H9 (cell line): ENCODE measurements around the gene DAPK1. TPM values are rescaled to one million over a fixed set of nuclear protein-coding genes. Genes with fewer than 3 reads are reported as not detected.

Experiments used
- DNase-seq: peaks from one replicate; pipeline ENCODE4 v3.0.0-alpha.2; 2017
- H2AFZ ChIP-seq: one replicate; pipeline ENCODE4 v1.6.1; 2013; ENCODE audit warnings: mild to moderate bottlenecking, low read length, control low read depth, moderate library complexity
- H2AK5ac ChIP-seq: 2 replicates; pipeline ENCODE4 v1.6.1; 2013; ENCODE audit warnings: low read length, control low read depth, mixed read lengths; ENCODE audit not compliant: insufficient read length
- H2BK120ac ChIP-seq: one replicate; pipeline ENCODE4 v1.6.1; 2013; ENCODE audit warnings: low read depth, mild to moderate bottlenecking, low read length, control low read depth, inconsistent platforms; ENCODE audit not compliant: poor library complexity, severe bottlenecking
- H2BK12ac ChIP-seq: 2 replicates; pipeline ENCODE4 v1.6.1; 2013; ENCODE audit warnings: low read length, control low read depth, mixed read lengths, low read depth; ENCODE audit not compliant: insufficient read length
- H2BK15ac ChIP-seq: 2 replicates; pipeline ENCODE4 v1.6.1; 2013; ENCODE audit warnings: low read depth, low read length, control low read depth
- H2BK20ac ChIP-seq: one replicate; pipeline ENCODE4 v1.6.1; 2013; ENCODE audit warnings: low read depth, mild to moderate bottlenecking, low read length, control low read depth, inconsistent platforms; ENCODE audit not compliant: poor library complexity, severe bottlenecking
- H2BK5ac ChIP-seq: 2 replicates; pipeline ENCODE4 v1.6.1; 2013; ENCODE audit warnings: low read length, control low read depth, mixed read lengths; ENCODE audit not compliant: insufficient read length
- H3K14ac ChIP-seq: 2 replicates; pipeline ENCODE4 v1.6.1; 2013; ENCODE audit warnings: low read length, control low read depth; ENCODE audit not compliant: insufficient read depth
- H3K18ac ChIP-seq: 2 replicates; pipeline ENCODE4 v1.6.1; 2013; ENCODE audit warnings: low read depth, mild to moderate bottlenecking, mixed read lengths, low read length, control low read depth; ENCODE audit not compliant: insufficient read length
- H3K23ac ChIP-seq: 2 replicates; pipeline ENCODE4 v1.6.1; 2013; ENCODE audit warnings: low read length, control low read depth, mixed read lengths, low read depth; ENCODE audit not compliant: insufficient read length
- H3K23me2 ChIP-seq: 2 replicates; pipeline ENCODE4 v1.6.1; 2013; ENCODE audit warnings: low read depth, mild to moderate bottlenecking, mixed read lengths, low read length, control low read depth; ENCODE audit not compliant: insufficient read length, poor library complexity, severe bottlenecking
- H3K27ac ChIP-seq: 2 replicates; pipeline ENCODE4 v1.5.1; 2013; ENCODE audit warnings: low read length, control low read depth, mixed read lengths, low read depth; ENCODE audit not compliant: insufficient read length
- H3K27me3 ChIP-seq: 2 replicates; pipeline ENCODE4 v1.6.1; 2013; ENCODE audit warnings: low read length, control low read depth, inconsistent platforms; ENCODE audit not compliant: insufficient read depth
- H3K4ac ChIP-seq: 2 replicates; pipeline ENCODE4 v1.6.1; 2013; ENCODE audit warnings: low read depth, mild to moderate bottlenecking, control low read depth, inconsistent platforms, low read length, moderate library complexity
- H3K4me1 ChIP-seq: 2 replicates; pipeline ENCODE4 v1.6.1; 2013; ENCODE audit warnings: low read length, control low read depth, inconsistent platforms; ENCODE audit not compliant: insufficient read depth
- H3K4me2 ChIP-seq: 2 replicates; pipeline ENCODE4 v1.6.1; 2013; ENCODE audit warnings: low read length, control low read depth, mixed read lengths; ENCODE audit not compliant: insufficient read length, insufficient read depth
- H3K56ac ChIP-seq: 2 replicates; pipeline ENCODE4 v1.6.1; 2013; ENCODE audit warnings: low read depth, mild to moderate bottlenecking, mixed read lengths, low read length, control low read depth; ENCODE audit not compliant: insufficient read length
- H3K79me1 ChIP-seq: 2 replicates; pipeline ENCODE4 v1.6.1; 2013; ENCODE audit warnings: low read depth, mild to moderate bottlenecking, moderate library complexity, low read length, control low read depth, inconsistent platforms; ENCODE audit not compliant: insufficient read depth, poor library complexity, severe bottlenecking
- H3K79me2 ChIP-seq: 2 replicates; pipeline ENCODE4 v1.6.1; 2013; ENCODE audit warnings: low read length, control low read depth, inconsistent platforms; ENCODE audit not compliant: insufficient read depth
- H3K9ac ChIP-seq: 2 replicates; pipeline ENCODE4 v1.6.1; 2013; ENCODE audit warnings: low read length, control low read depth, mixed read lengths; ENCODE audit not compliant: insufficient read length; ENCODE audit errors: extremely low read depth
- H3K9me3 ChIP-seq: one replicate; pipeline ENCODE4 v1.6.1; 2013; ENCODE audit warnings: low read depth, low read length, inconsistent platforms; ENCODE audit not compliant: control insufficient read depth
- H3T11ph ChIP-seq: one replicate; pipeline ENCODE4 v1.6.1; 2013; ENCODE audit warnings: mild to moderate bottlenecking, low read length, control low read depth, inconsistent platforms
- H4K20me1 ChIP-seq: one replicate; pipeline ENCODE4 v1.6.1; 2013; ENCODE audit not compliant: control insufficient read depth, insufficient read length, insufficient read depth
- H4K5ac ChIP-seq: 2 replicates; pipeline ENCODE4 v1.6.1; 2013; ENCODE audit warnings: low read depth, mild to moderate bottlenecking, mixed read lengths, low read length, control low read depth; ENCODE audit not compliant: insufficient read length
- H4K8ac ChIP-seq: replicated peaks from 2 replicates; pipeline ENCODE4 v1.6.1; 2013; ENCODE audit warnings: low read length, control low read depth, mixed read lengths, low read depth; ENCODE audit not compliant: insufficient read length
- H4K91ac ChIP-seq: 2 replicates; pipeline ENCODE4 v1.6.1; 2013; ENCODE audit warnings: low read depth, mild to moderate bottlenecking, moderate library complexity, mixed read lengths, low read length, control low read depth; ENCODE audit not compliant: insufficient read length
- H3K27ac Mint-ChIP-seq, 3 experiments: 2 replicates in 2 of 3; 3 replicates in 1 of 3; pipeline ENCODE4 v1.8.0; 2020 to 2021; ENCODE audit warnings: mixed read lengths in 3 of 3, mild to moderate bottlenecking in 1 of 3, moderate library complexity in 1 of 3
- H3K27me3 Mint-ChIP-seq: 2 replicates; pipeline ENCODE4 v1.8.0; 2021; ENCODE audit warnings: low read depth, mild to moderate bottlenecking, moderate library complexity, mixed read lengths
- H3K36me3 Mint-ChIP-seq, 3 experiments: 2 replicates in 2 of 3; 3 replicates in 1 of 3; pipeline ENCODE4 v1.8.0; 2020 to 2021; ENCODE audit warnings: low read depth in 3 of 3, mixed read lengths in 3 of 3; ENCODE audit not compliant: insufficient read depth in 1 of 3
- H3K4me1 Mint-ChIP-seq, 2 experiments: 2 replicates each; pipeline ENCODE4 v1.8.0; 2020; ENCODE audit warnings: mixed read lengths in 2 of 2
- H3K4me3 Mint-ChIP-seq, 2 experiments: 2 replicates in 1 of 2; 3 replicates in 1 of 2; pipeline ENCODE4 v1.8.0; 2020 to 2021; ENCODE audit warnings: mild to moderate bottlenecking in 2 of 2, mixed read lengths in 2 of 2, moderate library complexity in 1 of 2
- H3K9me3 Mint-ChIP-seq, 2 experiments: 2 replicates in 1 of 2; 3 replicates in 1 of 2; pipeline ENCODE4 v1.8.0; 2020; ENCODE audit warnings: mild to moderate bottlenecking in 2 of 2, mixed read lengths in 2 of 2, moderate library complexity in 1 of 2
- WGBS: extraction: QIAGEN DNeasy Blood & Tissue Kit; methylation state at CpG from one replicate; pipeline ENCODE4 v1.1.7; 2013; ENCODE audit warnings: missing lambda C conversion rate, low lambda C conversion rate, mixed read lengths; ENCODE audit not compliant: insufficient read length; ENCODE audit errors: extremely low coverage; 5-methylcytosine and 5-hydroxymethylcytosine counted together
- total RNA-seq: library from RNA; stranded (reverse); gene quantifications from 2 replicates; pipeline ENCODE4 v1.2.1, GENCODE V29; 2021
- TF ChIP-seq, protein P1 (sequence below): fragments of 200-600 bp; sonication (generic); conservative IDR thresholded peaks from 3 replicates; pipeline ENCODE4 v1.8.0; 2021; ENCODE audit warnings: antibody characterized with exemption, mild to moderate bottlenecking

Gene DAPK1
- total RNA-seq, 1 experiment from 2014 or later = 79.4 TPM

DNA sequence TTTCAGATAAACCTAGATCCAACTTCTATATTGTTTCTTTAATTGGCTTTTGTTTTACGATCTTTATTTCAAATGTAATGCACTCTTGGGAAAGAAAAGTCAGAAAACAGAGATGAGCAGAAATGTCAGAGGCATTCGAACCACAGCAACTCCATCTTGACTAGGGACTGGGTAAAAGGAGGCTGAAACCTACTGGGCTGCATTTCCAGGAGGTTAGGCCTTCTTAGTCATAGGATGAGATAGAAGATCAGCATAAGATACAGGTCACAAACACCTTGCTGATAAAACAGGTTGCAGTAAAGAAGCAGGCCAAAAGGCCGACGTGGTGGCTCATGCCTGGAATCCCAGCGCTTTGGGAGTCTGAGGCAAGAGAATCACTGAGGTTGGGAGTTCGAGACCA is 30.5 kb upstream of the DAPK1 start:
- H2BK5ac ChIP-seq = no peak overlapping the region
- WGBS = no CpG with 5 or more reads among the region's 6 CpGs
- no peaks in the 10 kb centered on the region for H3K9me3 ChIP-seq
- Mint-ChIP-seq H3K9me3 (no peaks in the 10 kb centered on the region), H3K27ac (no peak overlapping the region; a peak in 1 of 7 replicates), H3K4me3 (no peak overlapping the region), H3K27me3 (no peaks in the 10 kb centered on the region), H3K36me3 (0 out of 7 replicates have a peak, but pooled peaks cover 0 to 3% (median 0%) of the 10 kb centered on the region in 3 experiments), H3K4me1 (peaks cover 6 to 8% of the 10 kb centered on the region in 2 experiments; a peak in 3 of 4 replicates)
- H3K79me2 ChIP-seq = no peaks in the 10 kb centered on the region
- no peak overlapping the region for H2BK12ac ChIP-seq
- no peak overlapping the region for H3K56ac ChIP-seq
- no peak for DNase-seq
- no peak overlapping the region for H3K27ac ChIP-seq
- no peaks in the 10 kb centered on the region for H3K79me1 ChIP-seq
- H3K27me3 ChIP-seq = no peaks in the 10 kb centered on the region
- TF ChIP-seq, protein P1, sequence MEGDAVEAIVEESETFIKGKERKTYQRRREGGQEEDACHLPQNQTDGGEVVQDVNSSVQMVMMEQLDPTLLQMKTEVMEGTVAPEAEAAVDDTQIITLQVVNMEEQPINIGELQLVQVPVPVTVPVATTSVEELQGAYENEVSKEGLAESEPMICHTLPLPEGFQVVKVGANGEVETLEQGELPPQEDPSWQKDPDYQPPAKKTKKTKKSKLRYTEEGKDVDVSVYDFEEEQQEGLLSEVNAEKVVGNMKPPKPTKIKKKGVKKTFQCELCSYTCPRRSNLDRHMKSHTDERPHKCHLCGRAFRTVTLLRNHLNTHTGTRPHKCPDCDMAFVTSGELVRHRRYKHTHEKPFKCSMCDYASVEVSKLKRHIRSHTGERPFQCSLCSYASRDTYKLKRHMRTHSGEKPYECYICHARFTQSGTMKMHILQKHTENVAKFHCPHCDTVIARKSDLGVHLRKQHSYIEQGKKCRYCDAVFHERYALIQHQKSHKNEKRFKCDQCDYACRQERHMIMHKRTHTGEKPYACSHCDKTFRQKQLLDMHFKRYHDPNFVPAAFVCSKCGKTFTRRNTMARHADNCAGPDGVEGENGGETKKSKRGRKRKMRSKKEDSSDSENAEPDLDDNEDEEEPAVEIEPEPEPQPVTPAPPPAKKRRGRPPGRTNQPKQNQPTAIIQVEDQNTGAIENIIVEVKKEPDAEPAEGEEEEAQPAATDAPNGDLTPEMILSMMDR = no peak
- H3K23me2 ChIP-seq = no peaks in the 10 kb centered on the region
- H3K18ac ChIP-seq = no peak overlapping the region
- no peaks in the 10 kb centered on the region; the same call in 1 of the 2 replicates for H3K4me1 ChIP-seq
- H3K9ac ChIP-seq = no peak overlapping the region
- no peak overlapping the region for H2AK5ac ChIP-seq
- H4K20me1 ChIP-seq = no peaks in the 10 kb centered on the region
- no peak overlapping the region for H2AFZ ChIP-seq
- no peak overlapping the region for H3K23ac ChIP-seq
- H3K14ac ChIP-seq = no peak overlapping the region
- no peak overlapping the region for H3K4ac ChIP-seq
- H4K5ac ChIP-seq = no peak overlapping the region
- H4K8ac ChIP-seq = no peak overlapping the region
- H3K4me2 ChIP-seq = no peak overlapping the region
- no peak overlapping the region for H4K91ac ChIP-seq
- H2BK15ac ChIP-seq = no peak overlapping the region
- no peak overlapping the region for H2BK20ac ChIP-seq
- H2BK120ac ChIP-seq = no peak overlapping the region
- no peak overlapping the region for H3T11ph ChIP-seq
